Left colon (tissue), 2 donors: ENCODE data around the gene LARP7. TPM values are rescaled to one million over a fixed set of nuclear protein-coding genes. Genes with fewer than 3 reads are reported as not detected.
"Not testable (repeated sequence)": the region's sequence is repeated elsewhere in the genome, so short reads cannot be mapped to it uniquely, and the experiment has no call there.

Experiments
- ATAC-seq: fragments of 200-7000 bp; cut with Tn5 transposase; one replicate; pipeline ENCODE4 v1.9.1; 2020; ENCODE audit warnings: mild to moderate bottlenecking, moderate library complexity
- DNase-seq, 2 donors: peaks; one replicate each; pipeline ENCODE4 v3.0.0-alpha.2; 2020
- intact Hi-C, 2 donors: fragments of 100-400 bp; cut with DNase I in 1 of 2; cut with micrococcal nuclease in 1 of 2; formaldehyde crosslinking; loops; one replicate each; pipeline versions ENCODE4 v1.11.2 to v1.14.0; 2022; cut with DNase I, micrococcal nuclease
- long read RNA-seq: library from polyadenylated mRNA; unstranded; transcript quantifications from one replicate; pipeline ENCODE4 v2.0.0, GENCODE V29; 2021
- total RNA-seq, 2 donors: library from RNA; stranded (reverse); fragmentation: NEBNext Ultra II Directional; extraction: Animal tissue kit (Norgen Biotek cat#: 25700); gene quantifications; one replicate each; pipeline ENCODE4 v1.2.1, GENCODE V29; 2021
- donor health status: DM: no; HTN: no; CAD: no.
- donor health status: DM: yes; HTN: yes; CAD: no.

The LARP7 gene
- total RNA-seq, result 10 to 100 TPM; 36.8 to 43.4 TPM
- long read RNA-seq, partial matches to known transcripts, result 14 of 22 reads
- long read RNA-seq, other reads (novel, unspliced or antisense), result 3 of 22 reads

GRCh38 chr4:112636688-112637551 is at the start of gene LARP7, which contains the start of gene ZGRF1:
LARP7 (plus strand) TSS chr4:112637143; CDS start chr4:112644670, 7,527 bp downstream.
ZGRF1 (minus strand) TSS chr4:112636909; CDS start chr4:112633176, 3,733 bp downstream.
- peak; percentile 97 for ATAC-seq
- intact Hi-C loops, result no loop called here
- peak; percentile 98 to 99 for DNase-seq

- DNase-seq, result no peak
- intact Hi-C loops, result no loop called here
- ATAC-seq, result no peak
These were observed 47.7 kb upstream of the LARP7 start for GRCh38 chr4:112589206-112589605.

- intact Hi-C loops, result no loop called here
- ATAC-seq, result no peak
These were observed 45.4 kb upstream of the LARP7 start for GRCh38 chr4:112591593-112591992.

GRCh38 chr4:112592717-112593116 is 44.2 kb upstream of the LARP7 start:
- no peak for DNase-seq
- no peak for ATAC-seq
- intact Hi-C loops, result no loop called here

More at GRCh38 chr4:112591593-112591992, 45.4 kb upstream of the LARP7 start:
- DNase-seq, result no peak

- no peak for ATAC-seq
- DNase-seq, result no peak
- intact Hi-C loops, result no loop called here
These were observed 43.4 kb upstream of the LARP7 start for GRCh38 chr4:112593438-112594133.

- ATAC-seq (no peak), DNase-seq (no peak)
- intact Hi-C loops, result no loop called here
These were observed 42.0 kb upstream of the LARP7 start for GRCh38 chr4:112594993-112595392.

- intact Hi-C loops, result loop anchor here in 1 of 2 donors (5.0 kb wide), 1 partner anchor 282 kb away; no protein-coding TSS in a partner anchor
- DNase-seq, result peak in 1 of 2 donors; percentile 27
- ATAC-seq, result peak; percentile 78
These were observed 32.4 kb upstream of the LARP7 start for GRCh38 chr4:112604589-112604988.

GRCh38 chr4:112612814-112613213 is 24.1 kb upstream of the LARP7 start:
- DNase-seq, intact Hi-C loops, ATAC-seq: not testable (repeated sequence)

- no peak for ATAC-seq
- intact Hi-C loops, result no loop called here
- no peak for DNase-seq
These were observed 20.0 kb upstream of the LARP7 start for GRCh38 chr4:112616984-112617383.

- intact Hi-C loops, result no loop called here
- ATAC-seq (no peak), DNase-seq (no peak)
These were observed 10.7 kb upstream of the LARP7 start for GRCh38 chr4:112626228-112626627.

GRCh38 chr4:112633477-112634235 is 3.3 kb upstream of the LARP7 start:
- ATAC-seq (no peak), DNase-seq (no peak)
- intact Hi-C loops, result loop anchor here in 1 of 2 donors (5.0 kb wide), 1 partner anchor 319 kb away; no protein-coding TSS in a partner anchor

- intact Hi-C loops, result no loop called here
- DNase-seq, result no peak
- peak; percentile 1 for ATAC-seq
These were observed 566 bp downstream of the LARP7 start for GRCh38 chr4:112637552-112637866.

GRCh38 chr4:112642526-112642925 is 5.6 kb downstream of the LARP7 start:
- intact Hi-C loops, result no loop called here
- no peak for ATAC-seq

GRCh38 chr4:112644595-112645535 is 7.9 kb downstream of the LARP7 start:
- intact Hi-C loops, ATAC-seq, DNase-seq: not testable (repeated sequence)

More at GRCh38 chr4:112642526-112642925, 5.6 kb downstream of the LARP7 start:
- no peak for DNase-seq

GRCh38 chr4:112645541-112646329 is 8.8 kb downstream of the LARP7 start:
- ATAC-seq (no peak), DNase-seq (no peak)
- intact Hi-C loops, result no loop called here

GRCh38 chr4:112646632-112647537 is 9.9 kb downstream of the LARP7 start:
- ATAC-seq (no peak), DNase-seq (no peak)
- intact Hi-C loops, result no loop called here
